NOMO-1 treated with DMSO at 0.1 percent for 48 hours (cell line): Measurements from ENCODE around the gene MUC22.
"Not testable (repeated sequence)": the region's sequence is repeated elsewhere in the genome, so short reads cannot be mapped to it uniquely, and the experiment has no call there.

Experiments used
- DNase-seq: peaks from one replicate; lab custom pipeline; 2025; ENCODE audit not compliant: unreplicated experiment; lab: John Stamatoyannopoulos, UW

MUC22 gene

DNA sequence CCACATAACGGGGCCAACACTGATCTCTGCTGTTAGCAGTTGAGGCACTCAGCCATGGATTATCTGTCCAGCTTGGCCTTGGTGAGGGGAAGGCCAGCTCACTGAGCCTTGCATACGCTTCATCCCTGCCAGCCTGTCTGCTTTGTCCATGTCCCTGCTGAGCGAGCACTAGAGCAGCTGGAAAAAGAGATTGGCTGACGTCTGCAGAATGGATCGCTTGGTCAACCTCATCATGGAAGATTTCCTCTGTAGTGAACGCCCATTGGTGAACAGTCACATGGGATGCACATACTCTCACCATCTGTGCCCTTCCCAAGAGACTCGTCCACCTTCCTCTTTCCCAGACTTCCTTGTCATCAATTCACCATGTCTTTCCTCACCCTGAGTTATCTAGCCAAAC, 26.9 kb downstream of the MUC22 start:
- DNase-seq, result no peak

DNA sequence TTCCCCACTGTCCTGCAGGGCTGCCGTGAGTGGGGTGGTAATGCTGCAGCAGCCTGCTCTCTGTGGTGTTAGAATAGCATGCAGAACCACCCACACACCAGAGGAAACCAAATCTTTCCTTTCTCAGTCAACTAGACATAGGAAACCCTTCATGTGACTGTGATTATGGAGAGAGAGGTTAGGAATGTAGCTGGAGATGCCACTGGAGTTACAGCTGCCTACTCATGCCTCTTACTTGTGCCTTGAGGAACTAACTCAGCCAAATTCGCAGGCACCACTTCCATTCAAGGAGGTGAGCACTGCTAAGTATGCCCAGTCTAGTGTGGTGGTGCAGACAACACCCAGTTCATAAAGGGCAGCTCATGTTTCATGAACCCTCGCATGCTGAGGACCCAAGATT, 27.4 kb downstream of the MUC22 start:
- DNase-seq, result no peak

GRCh38 chr6:31038559-31038958, 28.3 kb downstream of the MUC22 start:
- peak; percentile 62 for DNase-seq

DNA sequence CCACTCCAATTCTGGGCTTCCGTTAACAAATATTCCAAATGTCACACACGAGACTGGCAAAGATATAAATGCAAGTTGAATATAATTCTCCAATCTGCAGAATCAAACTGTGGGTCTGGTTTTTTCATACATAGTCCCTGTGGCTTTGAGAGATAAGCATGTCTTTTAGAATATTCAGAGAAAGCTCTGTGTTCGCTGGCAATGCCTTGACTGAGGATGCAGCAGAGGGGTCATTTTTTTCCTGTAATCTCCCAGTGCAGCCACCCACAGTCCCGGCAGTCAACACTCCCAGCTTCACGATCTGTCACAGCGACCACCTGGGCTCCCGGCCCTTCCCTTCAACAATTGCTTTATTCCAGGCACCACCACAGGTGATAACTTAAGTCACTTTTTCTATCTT, 30.5 kb downstream of the MUC22 start:
- no peak for DNase-seq

GRCh38 chr6:31041372-31041974, 31.2 kb downstream of the MUC22 start:
- DNase-seq, result no peak

GRCh38 chr6:31042806-31043205, 32.5 kb downstream of the MUC22 start:
- peak; percentile 60 for DNase-seq

GRCh38 chr6:31048099-31048498, 37.8 kb downstream of the MUC22 start:
- DNase-seq, result no peak

DNA sequence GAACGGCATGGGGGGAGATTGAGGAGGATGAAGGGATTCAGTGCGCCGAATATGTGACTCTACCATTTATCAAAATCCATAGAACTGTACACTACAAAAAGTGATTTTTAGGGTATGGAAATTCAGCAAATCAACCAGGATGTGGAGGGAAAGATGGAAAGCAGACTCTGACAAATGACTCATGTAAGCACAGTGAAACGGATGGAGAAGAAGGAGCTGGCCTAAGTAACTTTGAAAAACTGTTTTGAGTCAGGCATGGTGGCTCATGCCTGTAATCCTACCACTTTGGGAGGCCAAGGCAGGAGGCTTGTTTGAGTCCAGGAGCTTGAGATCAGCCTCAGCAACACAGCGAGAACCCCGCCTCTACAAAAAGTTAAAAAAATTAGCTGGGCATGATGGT, 39.2 kb downstream of the MUC22 start:
- no peak for DNase-seq

GRCh38 chr6:31053187-31053586, 42.9 kb downstream of the MUC22 start:
- DNase-seq, result not testable (repeated sequence)

GRCh38 chr6:31053873-31054272, 43.6 kb downstream of the MUC22 start:
- no peak for DNase-seq

- no peak for DNase-seq
These were observed 45.2 kb downstream of the MUC22 start for GRCh38 chr6:31055441-31055840.

DNA sequence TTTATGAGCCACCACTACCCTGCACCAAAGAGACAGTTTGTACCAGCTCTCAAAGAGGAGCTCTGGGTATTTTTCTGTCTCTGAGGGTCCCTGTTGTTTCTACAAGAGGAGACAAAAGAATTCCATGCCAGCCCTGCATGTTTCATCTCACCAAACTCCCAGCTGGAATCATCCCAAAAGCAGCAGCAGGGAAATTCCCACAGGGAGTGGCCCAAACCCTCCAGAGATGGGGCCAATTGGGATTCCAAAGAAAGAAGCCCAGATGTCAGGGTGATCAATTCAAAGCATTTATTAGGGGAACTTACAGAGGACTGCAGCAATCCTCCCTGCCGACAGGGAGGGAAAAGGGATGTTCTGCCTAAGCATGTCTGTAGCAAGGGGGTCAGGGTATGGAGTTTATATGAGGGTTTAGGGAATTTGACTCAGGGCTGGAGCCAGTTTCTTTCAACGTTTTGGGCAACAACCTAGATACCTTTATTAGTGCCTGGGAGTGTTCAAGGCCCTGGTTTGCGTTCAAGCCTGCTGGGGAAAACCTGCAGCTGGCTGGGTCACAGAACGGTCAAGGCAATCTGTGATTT, 47.2 kb downstream of the MUC22 start:
- no peak for DNase-seq

DNA sequence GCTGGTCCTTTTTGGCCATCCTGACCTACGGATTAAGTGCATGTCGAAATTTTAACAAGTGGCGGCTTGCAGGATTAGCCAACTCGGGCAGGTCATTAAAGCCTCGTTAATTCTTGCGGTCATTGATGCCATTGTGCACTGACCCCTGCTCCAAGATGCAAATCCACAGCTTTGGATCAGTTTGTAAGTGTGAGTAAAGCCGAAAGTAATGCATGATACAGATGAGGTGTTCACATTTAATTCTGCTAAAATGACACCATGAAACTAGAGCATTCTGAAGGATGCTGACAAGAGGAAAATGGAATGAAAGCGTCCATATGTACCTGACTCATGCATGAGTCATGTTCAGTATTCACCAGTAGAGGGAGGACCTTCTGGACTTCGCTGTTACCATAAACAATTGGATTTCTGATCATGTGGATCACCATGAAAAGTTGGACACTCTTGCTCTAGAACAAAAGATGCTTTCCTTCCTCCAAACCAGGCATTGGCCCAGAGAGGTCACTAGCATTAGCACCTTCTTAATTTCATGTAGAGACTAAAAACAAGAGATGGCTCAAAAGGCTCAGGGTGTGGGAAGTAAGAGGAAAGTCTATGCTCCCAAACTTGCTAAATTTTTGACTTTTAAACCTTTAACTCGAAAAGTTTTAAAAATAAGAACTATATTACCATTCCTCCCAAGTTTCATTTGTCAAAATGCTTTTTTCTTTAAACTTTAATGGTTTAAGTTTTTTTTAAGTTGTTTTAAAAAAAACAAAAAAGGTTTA, 48.0 kb downstream of the MUC22 start:
- DNase-seq, result peak; percentile 70

GRCh38 chr6:31060145-31060544, 49.9 kb downstream of the MUC22 start:
- no peak for DNase-seq

DNA sequence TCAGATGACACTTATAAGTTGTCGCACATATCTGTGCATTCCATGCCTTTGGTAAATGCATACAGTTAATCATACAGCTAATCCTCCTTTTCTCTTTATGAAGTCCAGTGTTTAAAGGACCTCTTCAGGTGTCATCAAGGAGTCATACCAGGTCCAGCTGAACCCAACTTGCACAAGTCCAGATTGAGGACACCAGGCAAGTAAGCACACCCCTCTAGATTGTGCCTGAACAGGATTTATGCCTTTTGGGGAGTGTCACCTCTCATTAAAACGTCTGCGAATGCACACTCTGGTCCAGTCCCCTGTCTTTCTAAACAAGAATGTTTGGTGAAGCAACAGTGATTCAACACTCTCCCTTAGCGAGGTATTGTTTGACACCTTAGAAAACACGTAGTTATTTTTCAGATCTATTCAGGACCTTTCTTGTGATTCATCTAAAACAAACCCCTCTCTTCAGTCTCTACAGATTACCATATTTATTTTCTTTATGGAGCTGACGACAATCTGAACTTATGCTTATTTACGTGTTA, 53.7 kb downstream of the MUC22 start:
- DNase-seq, result no peak

DNA sequence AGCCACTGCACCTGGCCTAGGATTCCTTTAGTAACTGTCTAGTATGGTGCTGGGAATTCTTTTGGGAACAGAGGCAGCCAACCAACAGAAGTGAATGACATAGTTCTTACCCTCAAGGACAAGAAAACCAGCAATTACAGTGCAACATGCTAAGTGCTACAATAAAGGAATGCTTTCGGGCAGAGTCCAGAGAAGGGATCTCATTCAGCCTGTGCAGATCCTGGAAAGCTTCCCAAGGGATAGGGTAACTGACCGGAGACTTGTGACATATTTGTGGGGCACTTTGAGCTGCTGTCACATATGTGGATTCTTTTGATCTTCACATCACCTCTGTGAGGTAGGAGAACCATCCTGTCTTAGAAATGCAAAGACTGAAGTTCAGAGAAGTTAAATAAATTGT, 55.3 kb downstream of the MUC22 start:
- DNase-seq, result no peak

DNA sequence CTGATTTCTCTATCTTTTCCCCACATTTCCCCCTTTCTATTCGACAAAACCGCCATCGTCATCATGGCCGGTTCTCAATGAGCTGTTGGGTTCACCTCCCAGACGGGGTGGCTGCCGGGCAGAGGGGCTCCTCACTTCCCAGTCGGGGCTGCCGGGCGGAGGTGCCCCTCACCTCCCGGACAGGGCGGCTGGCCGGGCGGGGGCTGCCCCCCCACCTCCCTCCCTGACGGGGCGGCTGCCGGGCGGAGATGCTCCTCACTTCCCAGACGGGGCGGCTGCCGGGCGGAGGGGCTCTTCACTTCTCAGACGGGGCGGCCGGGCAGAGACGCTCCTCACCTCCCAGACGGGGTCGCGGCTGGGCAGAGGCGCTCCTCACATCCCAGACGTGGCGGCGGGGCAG, 56.8 kb downstream of the MUC22 start:
- not testable (repeated sequence) for DNase-seq

- not testable (repeated sequence) for DNase-seq
These were observed 57.8 kb downstream of the MUC22 start for GRCh38 chr6:31067891-31068668.

GRCh38 chr6:31068669-31069340, 58.5 kb downstream of the MUC22 start:
- peak; percentile 74 for DNase-seq

GRCh38 chr6:31070711-31071197, 60.5 kb downstream of the MUC22 start:
- DNase-seq, result no peak

- no peak for DNase-seq
These were observed 64.1 kb downstream of the MUC22 start for GRCh38 chr6:31074401-31074800.
